GM23338 (cell line): ENCODE measurements around the gene DYSF. TPM values are rescaled to one million over a fixed set of nuclear protein-coding genes. Genes with fewer than 3 reads are reported as not detected.

Source experiments
- ATAC-seq: fragments of 200-7000 bp; cut with Tn5 transposase; 3 replicates; pipeline ENCODE4 v1.9.1; 2020
- DNase-seq: peaks from one replicate; pipeline ENCODE4 v3.0.0-alpha.2; 2015; ENCODE audit warnings: low spot score
- H2AFZ ChIP-seq: fragments of 200-600 bp; sonication (generic); 2 replicates; pipeline ENCODE4 v1.8.0; 2016; ENCODE audit warnings: antibody characterized with exemption, mild to moderate bottlenecking, moderate library complexity
- H3F3A ChIP-seq: fragments of 200-600 bp; sonication (generic); replicated peaks from 2 replicates; pipeline ENCODE4 v1.8.0; 2017; ENCODE audit warnings: antibody characterized with exemption, mixed run types, low read depth
- H3K27ac ChIP-seq: fragments of 200-600 bp; sonication (generic); 2 replicates; pipeline ENCODE4 v1.6.1; 2016; ENCODE audit warnings: low read depth
- H3K27me3 ChIP-seq: fragments of 200-600 bp; sonication (generic); 2 replicates; pipeline ENCODE4 v1.8.0; 2016; ENCODE audit warnings: mild to moderate bottlenecking, mixed run types, moderate library complexity; ENCODE audit not compliant: insufficient read depth
- H3K36me3 ChIP-seq: fragments of 200-600 bp; sonication (generic); 2 replicates; pipeline ENCODE4 v1.8.0; 2016; ENCODE audit warnings: mild to moderate bottlenecking; ENCODE audit not compliant: insufficient read depth
- H3K4me1 ChIP-seq: fragments of 200-600 bp; sonication (generic); 2 replicates; pipeline ENCODE4 v1.8.0; 2016; ENCODE audit warnings: mild to moderate bottlenecking, moderate library complexity; ENCODE audit not compliant: insufficient read depth
- H3K4me2 ChIP-seq: fragments of 200-600 bp; sonication (generic); 2 replicates; pipeline ENCODE4 v1.7.1; 2017; ENCODE audit warnings: mixed run types
- H3K4me3 ChIP-seq: fragments of 200-600 bp; sonication (generic); 2 replicates; pipeline ENCODE4 v1.6.1; 2016; ENCODE audit warnings: mixed run types
- H3K79me2 ChIP-seq: fragments of 200-600 bp; sonication (generic); replicated peaks from 2 replicates; pipeline ENCODE4 v1.8.0; 2017; ENCODE audit warnings: mild to moderate bottlenecking; ENCODE audit not compliant: insufficient read depth
- H3K9me2 ChIP-seq: fragments of 200-600 bp; sonication (generic); 2 replicates; pipeline ENCODE4 v1.8.0; 2017; ENCODE audit not compliant: insufficient read depth
- H4K20me1 ChIP-seq: fragments of 200-600 bp; sonication (generic); replicated peaks from 2 replicates; pipeline ENCODE4 v1.8.0; 2017; ENCODE audit warnings: mild to moderate bottlenecking; ENCODE audit not compliant: insufficient read depth
- H3K27ac Mint-ChIP-seq: 2 replicates; pipeline ENCODE4 v1.8.0; 2020; ENCODE audit warnings: inconsistent platforms, mild to moderate bottlenecking, moderate library complexity, mixed read lengths
- H3K27me3 Mint-ChIP-seq: 3 replicates; pipeline ENCODE4 v1.8.0; 2022; ENCODE audit warnings: low read depth, mild to moderate bottlenecking, moderate library complexity, mixed read lengths, inconsistent platforms; ENCODE audit not compliant: insufficient read depth, poor library complexity
- H3K36me3 Mint-ChIP-seq: 3 replicates; pipeline ENCODE4 v1.8.0; 2021; ENCODE audit warnings: low read depth, mild to moderate bottlenecking, inconsistent platforms, moderate library complexity, mixed read lengths
- H3K4me1 Mint-ChIP-seq: 3 replicates; pipeline ENCODE4 v1.8.0; 2020; ENCODE audit warnings: mild to moderate bottlenecking, inconsistent platforms, mixed read lengths
- H3K4me3 Mint-ChIP-seq: 3 replicates; pipeline ENCODE4 v1.8.0; 2021; ENCODE audit warnings: moderate library complexity, mild to moderate bottlenecking, inconsistent platforms, mixed read lengths
- H3K9me3 Mint-ChIP-seq: 3 replicates; pipeline ENCODE4 v1.8.0; 2020; ENCODE audit warnings: moderate library complexity, mild to moderate bottlenecking, inconsistent platforms, mixed read lengths
- JUNB ChIP-seq: IDR thresholded peaks from one replicate; pipeline ENCODE4 v1.6.1; 2016; ENCODE audit warnings: antibody characterized with exemption; ENCODE audit not compliant: unreplicated experiment
- NANOG ChIP-seq: IDR thresholded peaks from 2 replicates; pipeline ENCODE4 v1.6.1; 2016; ENCODE audit warnings: antibody characterized with exemption, borderline replicate concordance
- POLR2AphosphoS5 ChIP-seq: IDR thresholded peaks from 2 replicates; pipeline ENCODE4 v1.6.1; 2016; ENCODE audit warnings: antibody characterized with exemption, low read depth
- REST ChIP-seq: IDR thresholded peaks from one replicate; pipeline ENCODE4 v1.6.1; 2018; ENCODE audit warnings: antibody characterized with exemption; ENCODE audit not compliant: unreplicated experiment
- ZNF462 ChIP-seq: fragments of 250-450 bp; sonication (Bioruptor Pico); IDR thresholded peaks from 2 replicates; pipeline ENCODE4 v1.5.0; 2020; ENCODE audit warnings: mild to moderate bottlenecking, moderate library complexity
- polyA plus RNA-seq: library from polyadenylated mRNA; unstranded; fragments of >200 nt; fragmentation: Nextera tagmentation; extraction: Ambion mirVana; gene quantifications from 2 replicates; pipeline ENCODE4 v1.2.1, GENCODE V29; 2016
- total RNA-seq: library from RNA; depleted of rRNA; stranded (reverse); fragments of >200 nt; shearing (Covaris generic); gene quantifications from 2 replicates; pipeline ENCODE4 v1.2.3, GENCODE V29; 2014

DYSF gene
- total and polyA plus RNA-seq, 2 experiments from 2014 or later: 7.3 to 21.3 TPM

- peaks cover 4% of the 10 kb centered on the region; the same call in 1 of the 3 replicates for H3K36me3 Mint-ChIP-seq
- peaks cover 36% of the 10 kb centered on the region for H3K27me3 Mint-ChIP-seq
- Histone ChIP-seq H3K79me2 (0 out of 2 replicates have a peak, but pooled peaks cover 9% of the 10 kb centered on the region), H3K4me1 (peaks cover 48% of the 10 kb centered on the region), H3K36me3 (no peaks in the 10 kb centered on the region), H3K27me3 (peaks cover 33% of the 10 kb centered on the region), H3K27ac (no peak overlapping the region), H2AFZ (peak overlapping the region; percentile 43), H4K20me1 (no peaks in the 10 kb centered on the region; the same call in 1 of the 2 replicates), H3K4me3 (peak overlapping the region; percentile 86), H3K4me2 (peak overlapping the region; percentile 76), H3K9me2 (no peaks in the 10 kb centered on the region), H3F3A (peaks cover 15% of the 10 kb centered on the region; the same call in 1 of the 2 replicates)
- ATAC-seq (peak; percentile 42), DNase-seq (peak; percentile 73)
- peak overlapping the region; percentile 69 for H3K4me3 Mint-ChIP-seq
- peaks cover 65% of the 10 kb centered on the region for H3K4me1 Mint-ChIP-seq
- H3K27ac Mint-ChIP-seq: no peak overlapping the region
- no peaks in the 10 kb centered on the region for H3K9me3 Mint-ChIP-seq
- TF ChIP-seq POLR2AphosphoS5 (no peak), JUNB (no peak), REST (no peak), NANOG (no peak), ZNF462 (CRISPR knock-in tag) (no peak)
These were observed 1.1 kb downstream of the DYSF start for GRCh38 chr2:71454221-71455010.
